CD4-positive, alpha-beta T cell treated with Interleukin-10 for 1 hour (primary cell): Measurements from ENCODE around the gene FLRT2.

ENCODE experiments used
- DNase-seq: peaks from one replicate; pipeline ENCODE4 v3.0.0-alpha.2; 2020

The FLRT2 gene

GRCh38 chr14:85531141-85531586 lies 1.2 kb downstream of the FLRT2 start:
- no peak for DNase-seq

GRCh38 chr14:85531587-85532373 lies 1.8 kb downstream of the FLRT2 start:
- no peak for DNase-seq

GRCh38 chr14:85532374-85533022 lies 2.6 kb downstream of the FLRT2 start:
- no peak for DNase-seq

GRCh38 chr14:85533023-85533860 lies 3.3 kb downstream of the FLRT2 start:
- no peak for DNase-seq

GRCh38 chr14:85533861-85534291 lies 3.9 kb downstream of the FLRT2 start:
- DNase-seq, result no peak

GRCh38 chr14:85534458-85535293 lies 4.7 kb downstream of the FLRT2 start:
- DNase-seq, result no peak

GRCh38 chr14:85535321-85535720 lies 5.4 kb downstream of the FLRT2 start:
- DNase-seq, result no peak

- no peak for DNase-seq
These were observed 6.3 kb downstream of the FLRT2 start for GRCh38 chr14:85535991-85536832.

- DNase-seq, result no peak
These were observed 6.9 kb downstream of the FLRT2 start for GRCh38 chr14:85536833-85537190.

GRCh38 chr14:85537526-85537925 lies 7.6 kb downstream of the FLRT2 start:
- no peak for DNase-seq

- no peak for DNase-seq
These were observed 8.7 kb downstream of the FLRT2 start for GRCh38 chr14:85538636-85539035.

- no peak for DNase-seq
These were observed 9.6 kb downstream of the FLRT2 start for GRCh38 chr14:85539510-85539909.

- DNase-seq, result no peak
These were observed 12.7 kb downstream of the FLRT2 start for GRCh38 chr14:85542623-85543022.

- no peak for DNase-seq
These were observed 15.8 kb downstream of the FLRT2 start for GRCh38 chr14:85545738-85546137.

- no peak for DNase-seq
These were observed 16.4 kb downstream of the FLRT2 start for GRCh38 chr14:85546390-85546789.

- DNase-seq, result no peak
These were observed 19.8 kb downstream of the FLRT2 start for GRCh38 chr14:85549697-85550096.

- DNase-seq, result no peak
These were observed 24.2 kb downstream of the FLRT2 start for GRCh38 chr14:85554106-85554505.

GRCh38 chr14:85556267-85556666 lies 26.3 kb downstream of the FLRT2 start:
- no peak for DNase-seq

GRCh38 chr14:85558505-85558904 lies 28.6 kb downstream of the FLRT2 start:
- no peak for DNase-seq

- DNase-seq, result no peak
These were observed 32.7 kb downstream of the FLRT2 start for GRCh38 chr14:85562630-85563029.

GRCh38 chr14:85564841-85565527 lies 35.0 kb downstream of the FLRT2 start:
- no peak for DNase-seq
